Right lobe of liver (tissue), 4 donors: ENCODE results near the gene YBX2.

Experiments
- POLR2A ChIP-seq: fragments of 450-650 bp; IDR thresholded peaks from one replicate; pipeline ENCODE4 v1.6.1; 2017; ENCODE audit warnings: antibody characterized with exemption, mild to moderate bottlenecking
- TF ChIP-seq, protein P1 (sequence below), 4 donors: fragments of 200-600 bp in 3 of 4; fragments of 450-650 bp in 1 of 4; IDR thresholded peaks; one replicate each; pipeline versions ENCODE4 v1.5.1 to v1.8.0; 2016 to 2022; ENCODE audit warnings: antibody characterized with exemption in 4 of 4, mild to moderate bottlenecking in 2 of 4
- donor health status: DM: no; HTN: no; CAD: no.
- donor health status: DM: no; HTN: no; CAD: no.
- donor health status: DM: no; HTN: yes; CAD: no.

DNA sequence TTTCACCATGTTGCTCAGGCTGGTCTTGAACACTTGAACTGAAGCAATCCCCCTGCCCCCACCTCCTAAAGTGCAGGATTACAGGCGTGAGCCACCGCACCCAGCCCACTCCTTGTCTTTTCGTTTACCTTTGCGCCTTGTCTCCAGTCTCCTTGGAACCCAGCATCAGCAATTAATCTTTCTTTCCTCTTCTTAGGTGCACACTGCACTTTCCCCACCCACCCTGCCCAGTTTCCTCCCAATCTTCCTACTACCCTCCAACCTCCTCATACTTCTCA, 30.7 kb downstream of the YBX2 start:
- TF ChIP-seq, protein P1, sequence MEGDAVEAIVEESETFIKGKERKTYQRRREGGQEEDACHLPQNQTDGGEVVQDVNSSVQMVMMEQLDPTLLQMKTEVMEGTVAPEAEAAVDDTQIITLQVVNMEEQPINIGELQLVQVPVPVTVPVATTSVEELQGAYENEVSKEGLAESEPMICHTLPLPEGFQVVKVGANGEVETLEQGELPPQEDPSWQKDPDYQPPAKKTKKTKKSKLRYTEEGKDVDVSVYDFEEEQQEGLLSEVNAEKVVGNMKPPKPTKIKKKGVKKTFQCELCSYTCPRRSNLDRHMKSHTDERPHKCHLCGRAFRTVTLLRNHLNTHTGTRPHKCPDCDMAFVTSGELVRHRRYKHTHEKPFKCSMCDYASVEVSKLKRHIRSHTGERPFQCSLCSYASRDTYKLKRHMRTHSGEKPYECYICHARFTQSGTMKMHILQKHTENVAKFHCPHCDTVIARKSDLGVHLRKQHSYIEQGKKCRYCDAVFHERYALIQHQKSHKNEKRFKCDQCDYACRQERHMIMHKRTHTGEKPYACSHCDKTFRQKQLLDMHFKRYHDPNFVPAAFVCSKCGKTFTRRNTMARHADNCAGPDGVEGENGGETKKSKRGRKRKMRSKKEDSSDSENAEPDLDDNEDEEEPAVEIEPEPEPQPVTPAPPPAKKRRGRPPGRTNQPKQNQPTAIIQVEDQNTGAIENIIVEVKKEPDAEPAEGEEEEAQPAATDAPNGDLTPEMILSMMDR (IDR thresholded peaks at IDR 0.05), result no peak
- TF ChIP-seq POLR2A, result no peak
